GM12873 (cell line): ENCODE data around the gene GINS1.

ENCODE experiments used
- CTCF ChIP-seq: IDR thresholded peaks from 2 replicates; pipeline ENCODE4 v1.5.1; 2012; ENCODE audit warnings: low read depth, mild to moderate bottlenecking, moderate library complexity, low read length, control low read depth; ENCODE audit not compliant: insufficient read depth; ENCODE audit errors: missing control alignments

The GINS1 gene

GRCh38 chr20:25378189-25378883, 29.1 kb upstream of the GINS1 start:
- TF ChIP-seq CTCF = no peak

- TF ChIP-seq CTCF = no peak
These were observed 28.4 kb upstream of the GINS1 start for GRCh38 chr20:25378884-25379733.

- TF ChIP-seq CTCF = no peak
These were observed 26.4 kb upstream of the GINS1 start for GRCh38 chr20:25380945-25381614.

GRCh38 chr20:25382704-25383370, 24.6 kb upstream of the GINS1 start:
- TF ChIP-seq CTCF = no peak

GRCh38 chr20:25389401-25389857, 18.0 kb upstream of the GINS1 start:
- no peak for TF ChIP-seq CTCF

GRCh38 chr20:25389858-25390537, 17.5 kb upstream of the GINS1 start:
- TF ChIP-seq CTCF = no peak
